LNCaP clone FGC (cell line): ENCODE data around the gene SLC44A1.

Experiments used
- DNase-seq: peaks from one replicate; pipeline ENCODE4 v3.0.0-alpha.2; 2011; ENCODE audit warnings: low read depth
- H3K4me3 ChIP-seq: 2 replicates; pipeline ENCODE4 v1.5.1; 2011; ENCODE audit warnings: mild to moderate bottlenecking, low read depth, low read length, control low read depth
- TF ChIP-seq, protein P1 (sequence below): IDR thresholded peaks from 2 replicates; pipeline ENCODE4 v1.5.1; 2012; ENCODE audit warnings: mild to moderate bottlenecking; ENCODE audit not compliant: control insufficient read depth, insufficient read depth; ENCODE audit errors: extremely low read depth

Gene SLC44A1

DNA sequence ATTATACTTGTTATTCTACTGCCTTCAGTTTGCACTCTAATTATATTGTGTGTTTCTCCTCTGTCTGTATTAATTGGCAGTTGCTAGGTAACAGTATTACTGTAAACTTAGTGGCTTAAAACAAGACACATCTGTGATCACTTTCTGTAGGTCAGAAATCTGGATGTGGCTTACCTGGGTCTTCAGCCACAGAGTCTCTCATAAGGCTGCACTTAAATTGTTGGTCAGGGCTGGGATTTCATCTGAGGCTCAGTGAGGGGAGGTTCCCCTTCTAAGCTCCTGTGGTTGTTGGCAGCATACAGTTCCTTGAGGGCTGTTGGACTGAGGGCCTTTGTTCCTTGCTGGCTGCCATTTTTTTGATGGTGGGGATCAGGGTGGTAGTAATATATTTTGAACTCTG lies 68.8 kb downstream of the SLC44A1 start:
- no peak for DNase-seq
- TF ChIP-seq, protein P1, sequence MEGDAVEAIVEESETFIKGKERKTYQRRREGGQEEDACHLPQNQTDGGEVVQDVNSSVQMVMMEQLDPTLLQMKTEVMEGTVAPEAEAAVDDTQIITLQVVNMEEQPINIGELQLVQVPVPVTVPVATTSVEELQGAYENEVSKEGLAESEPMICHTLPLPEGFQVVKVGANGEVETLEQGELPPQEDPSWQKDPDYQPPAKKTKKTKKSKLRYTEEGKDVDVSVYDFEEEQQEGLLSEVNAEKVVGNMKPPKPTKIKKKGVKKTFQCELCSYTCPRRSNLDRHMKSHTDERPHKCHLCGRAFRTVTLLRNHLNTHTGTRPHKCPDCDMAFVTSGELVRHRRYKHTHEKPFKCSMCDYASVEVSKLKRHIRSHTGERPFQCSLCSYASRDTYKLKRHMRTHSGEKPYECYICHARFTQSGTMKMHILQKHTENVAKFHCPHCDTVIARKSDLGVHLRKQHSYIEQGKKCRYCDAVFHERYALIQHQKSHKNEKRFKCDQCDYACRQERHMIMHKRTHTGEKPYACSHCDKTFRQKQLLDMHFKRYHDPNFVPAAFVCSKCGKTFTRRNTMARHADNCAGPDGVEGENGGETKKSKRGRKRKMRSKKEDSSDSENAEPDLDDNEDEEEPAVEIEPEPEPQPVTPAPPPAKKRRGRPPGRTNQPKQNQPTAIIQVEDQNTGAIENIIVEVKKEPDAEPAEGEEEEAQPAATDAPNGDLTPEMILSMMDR, result no peak

DNA sequence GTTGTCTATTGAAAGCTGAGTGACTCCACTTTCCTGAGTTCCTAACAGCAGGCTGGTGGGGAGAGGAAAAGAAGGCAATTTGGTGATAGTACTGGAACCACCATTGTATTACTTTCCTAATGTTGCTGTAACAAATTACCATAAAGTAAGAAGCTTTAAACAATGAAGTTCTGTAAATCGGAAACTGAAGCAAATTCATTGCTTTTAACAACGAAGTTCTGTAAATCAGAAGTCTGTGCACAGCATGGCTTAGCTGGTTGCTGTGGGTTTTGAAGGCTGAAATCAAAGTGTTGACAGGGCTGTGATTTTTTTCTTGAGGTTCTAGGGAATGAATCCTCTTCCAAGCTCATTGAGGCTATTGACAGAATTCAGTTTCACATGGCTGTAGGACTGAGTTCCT lies 72.3 kb downstream of the SLC44A1 start:
- no peak for DNase-seq
- TF ChIP-seq, protein P1, result no peak
- H3K4me3 ChIP-seq, result no peak overlapping the region

More for the DNA sequence above, 68.8 kb downstream of the SLC44A1 start:
- H3K4me3 ChIP-seq, result no peak overlapping the region

DNA sequence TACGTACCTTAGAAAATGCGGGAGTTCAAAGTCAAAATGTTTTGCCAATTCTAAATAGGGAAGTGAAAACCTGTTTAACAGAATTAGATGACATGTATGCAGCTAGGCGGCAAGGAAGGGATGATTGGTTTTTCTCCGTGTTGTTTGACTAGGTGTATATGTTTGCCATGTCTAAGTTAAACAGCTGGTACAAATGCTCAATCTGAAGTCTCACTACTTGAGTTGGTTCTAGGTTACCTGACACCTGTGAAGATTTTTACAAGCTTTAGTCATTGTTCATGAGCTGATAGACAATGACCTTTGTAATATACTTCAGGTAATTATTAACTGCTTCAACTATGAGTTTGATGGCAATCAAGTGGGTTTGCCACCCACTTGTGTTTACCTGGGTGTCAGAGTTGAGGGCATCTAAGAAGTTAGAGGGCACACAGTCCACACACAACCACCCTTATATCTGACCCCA lies 74.3 kb downstream of the SLC44A1 start:
- TF ChIP-seq, protein P1, result no peak
- no peak overlapping the region for H3K4me3 ChIP-seq
- DNase-seq, result peak; percentile 59

DNA sequence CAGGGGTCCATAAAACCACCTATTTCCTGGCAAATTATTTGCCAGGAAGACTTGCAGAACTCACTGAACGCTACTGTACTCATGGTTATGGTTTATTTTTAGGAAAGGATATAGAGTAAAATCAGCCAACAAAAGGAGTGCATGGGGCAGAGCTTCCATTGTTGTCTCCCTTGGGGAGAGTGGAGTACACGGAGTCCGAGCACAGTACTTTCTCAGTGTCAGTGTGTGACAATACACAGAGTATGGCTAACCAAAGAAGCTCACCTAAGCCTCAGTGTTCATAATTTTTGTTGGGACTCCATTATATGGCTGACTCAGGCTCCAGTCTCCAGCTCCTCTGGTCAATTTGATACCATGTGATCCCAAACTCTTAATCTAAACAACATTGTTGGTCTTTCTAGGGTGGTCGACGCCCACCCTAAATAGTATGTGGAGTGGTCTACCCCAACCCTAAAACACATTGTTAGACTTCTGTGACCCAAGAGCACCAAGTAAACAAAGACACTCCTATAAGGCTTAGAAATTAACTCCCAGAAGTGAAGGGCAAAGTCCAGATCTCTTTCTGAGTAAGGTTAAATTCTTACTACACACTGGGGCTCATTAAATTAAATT lies 74.9 kb downstream of the SLC44A1 start:
- no peak overlapping the region for H3K4me3 ChIP-seq
- no peak for DNase-seq
- TF ChIP-seq, protein P1, result no peak

DNA sequence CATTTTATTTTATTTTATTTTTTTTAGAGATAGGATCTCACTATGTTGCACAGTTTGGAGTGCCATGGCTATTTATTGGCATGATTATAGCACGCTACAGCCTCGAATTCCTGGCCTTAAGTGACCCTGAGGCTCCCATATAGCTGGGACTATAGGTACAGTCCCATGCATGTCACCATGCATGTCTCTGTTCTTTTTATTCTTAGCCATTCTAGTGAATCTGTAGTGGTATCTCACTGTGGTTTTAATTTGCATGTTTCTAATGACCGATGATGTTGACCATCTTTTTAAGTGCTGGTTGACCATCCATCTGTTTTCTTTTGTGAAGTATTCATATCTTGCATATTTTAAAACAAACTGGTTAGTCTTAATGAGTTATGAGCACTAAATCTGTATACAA lies 76.1 kb downstream of the SLC44A1 start:
- DNase-seq, result no peak
- TF ChIP-seq, protein P1, result no peak
- no peak overlapping the region for H3K4me3 ChIP-seq

DNA sequence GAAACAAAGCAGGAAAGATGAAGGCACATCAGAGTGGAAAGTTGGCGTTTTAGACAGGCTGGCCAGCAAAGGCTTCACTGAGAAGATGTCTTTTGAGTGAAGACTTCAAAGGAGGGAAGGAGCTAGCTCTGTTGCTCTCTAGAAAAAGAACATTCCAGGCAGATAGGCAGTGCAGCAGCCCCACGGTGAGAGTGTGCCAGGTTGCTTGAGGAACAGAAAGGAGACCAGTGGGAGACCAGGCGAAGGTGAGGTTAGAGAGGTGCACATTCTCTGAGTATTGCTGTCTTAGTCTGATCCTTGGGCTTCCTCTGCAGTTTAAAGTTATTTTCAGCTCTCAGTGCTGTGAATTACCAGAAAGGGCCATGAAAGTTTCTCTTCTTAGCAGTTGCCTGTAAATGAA lies 83.8 kb downstream of the SLC44A1 start:
- H3K4me3 ChIP-seq, result no peak overlapping the region
- DNase-seq, result no peak
- TF ChIP-seq, protein P1, result no peak
